ENCODE measurements around the gene ETV7.

Gene ETV7

GRCh38 chr6:36404164-36404563 lies 16.7 kb upstream of the ETV7 start:
- no peak for FAIRE-seq
- DNase-seq (ENCODE audit: insufficient read length, low spot score) = no peak
- no peak for TF ChIP-seq POLR2A (IDR thresholded peaks at IDR 0.05; ENCODE audit: low read depth, low read length)

- DNase-seq (ENCODE audit: insufficient read length, low spot score) = no peak
- TF ChIP-seq POLR2A (IDR thresholded peaks at IDR 0.05; ENCODE audit: low read depth, low read length) = no peak
- no peak for FAIRE-seq
These were observed 15.0 kb upstream of the ETV7 start for GRCh38 chr6:36402481-36402880.

GRCh38 chr6:36399970-36400369 lies 12.5 kb upstream of the ETV7 start:
- DNase-seq (ENCODE audit: insufficient read length, low spot score) = no peak
- no peak for TF ChIP-seq POLR2A (IDR thresholded peaks at IDR 0.05; ENCODE audit: low read depth, low read length)
- FAIRE-seq = no peak

GRCh38 chr6:36392621-36393020 lies 5.2 kb upstream of the ETV7 start:
- no peak for FAIRE-seq
- no peak for TF ChIP-seq POLR2A (IDR thresholded peaks at IDR 0.05; ENCODE audit: low read depth, low read length)
- no peak for DNase-seq (ENCODE audit: insufficient read length, low spot score)

GRCh38 chr6:36389353-36389752 lies 1.9 kb upstream of the ETV7 start:
- FAIRE-seq = no peak
- no peak for TF ChIP-seq POLR2A (IDR thresholded peaks at IDR 0.05; ENCODE audit: low read depth, low read length)
- no peak for DNase-seq (ENCODE audit: insufficient read length, low spot score)

GRCh38 chr6:36386495-36387439 lies 702 bp downstream of the ETV7 start:
- FAIRE-seq = no peak
- no peak for TF ChIP-seq POLR2A (IDR thresholded peaks at IDR 0.05; ENCODE audit: low read depth, low read length)
- no peak for DNase-seq (ENCODE audit: insufficient read length, low spot score)

GRCh38 chr6:36384095-36384494 lies 3.4 kb downstream of the ETV7 start:
- no peak for TF ChIP-seq POLR2A (IDR thresholded peaks at IDR 0.05; ENCODE audit: low read depth, low read length)
- FAIRE-seq (no peak), DNase-seq (ENCODE audit: insufficient read length, low spot score) (no peak)

GRCh38 chr6:36383606-36384005 lies 3.9 kb downstream of the ETV7 start:
- no peak for DNase-seq (ENCODE audit: insufficient read length, low spot score)
- TF ChIP-seq POLR2A (IDR thresholded peaks at IDR 0.05; ENCODE audit: low read depth, low read length) = no peak
- no peak for FAIRE-seq

GRCh38 chr6:36382976-36383375 lies 4.5 kb downstream of the ETV7 start:
- DNase-seq (ENCODE audit: insufficient read length, low spot score) (no peak), FAIRE-seq (no peak)
- no peak for TF ChIP-seq POLR2A (IDR thresholded peaks at IDR 0.05; ENCODE audit: low read depth, low read length)

GRCh38 chr6:36381502-36382389 lies 5.7 kb downstream of the ETV7 start:
- no peak for FAIRE-seq
- TF ChIP-seq POLR2A (IDR thresholded peaks at IDR 0.05; ENCODE audit: low read depth, low read length) = no peak
- DNase-seq (ENCODE audit: insufficient read length, low spot score) = no peak

GRCh38 chr6:36380166-36380565 lies 7.3 kb downstream of the ETV7 start:
- FAIRE-seq (no peak), DNase-seq (ENCODE audit: insufficient read length, low spot score) (no peak)
- no peak for TF ChIP-seq POLR2A (IDR thresholded peaks at IDR 0.05; ENCODE audit: low read depth, low read length)

GRCh38 chr6:36378936-36379335 lies 8.5 kb downstream of the ETV7 start:
- FAIRE-seq (no peak), DNase-seq (ENCODE audit: insufficient read length, low spot score) (no peak)
- no peak for TF ChIP-seq POLR2A (IDR thresholded peaks at IDR 0.05; ENCODE audit: low read depth, low read length)

GRCh38 chr6:36378243-36378920 lies 9.1 kb downstream of the ETV7 start:
- TF ChIP-seq POLR2A (IDR thresholded peaks at IDR 0.05; ENCODE audit: low read depth, low read length) = no peak
- FAIRE-seq = no peak
- DNase-seq (ENCODE audit: insufficient read length, low spot score) = no peak

- FAIRE-seq = no peak
- TF ChIP-seq POLR2A (IDR thresholded peaks at IDR 0.05; ENCODE audit: low read depth, low read length) = no peak
These were observed 9.9 kb downstream of the ETV7 start for GRCh38 chr6:36377594-36377993.

More at GRCh38 chr6:36377594-36377993, 9.9 kb downstream of the ETV7 start:
- DNase-seq (ENCODE audit: insufficient read length, low spot score) = no peak

Measured in H54 (cell line).